ENCODE measurements around the gene HDAC4. TPM values are rescaled to one million over a fixed set of nuclear protein-coding genes. Genes with fewer than 3 reads are reported as not detected.

HDAC4 gene
- total and polyA plus RNA-seq, 2 experiments from 2014 or later = 8.1 to 41.8 TPM

GRCh38 chr2:239402666-239403065 is 1.8 kb upstream of the HDAC4 start:
- no peak overlapping the region for H3K27ac Mint-ChIP-seq

More at GRCh38 chr2:239402666-239403065, 1.8 kb upstream of the HDAC4 start:
- Histone ChIP-seq H3F3A (replicated peaks; ENCODE audit: low read depth) (no peaks in the 10 kb centered on the region), H3K4me1 (ENCODE audit: insufficient read depth) (peaks cover 20% of the 10 kb centered on the region), H3K9me2 (ENCODE audit: insufficient read depth) (no peaks in the 10 kb centered on the region), H3K79me2 (replicated peaks; ENCODE audit: insufficient read depth) (peaks cover 24% of the 10 kb centered on the region), H3K27me3 (ENCODE audit: insufficient read depth) (no peaks in the 10 kb centered on the region), H3K27ac (ENCODE audit: low read depth) (no peak overlapping the region), H2AFZ (no peak overlapping the region), H3K4me2 (peak overlapping the region; percentile 95), H3K4me3 (peak overlapping the region; percentile 95; the same call in 1 of the 2 replicates), H3K36me3 (ENCODE audit: insufficient read depth) (no peaks in the 10 kb centered on the region), H4K20me1 (replicated peaks; ENCODE audit: insufficient read depth) (peaks cover 15% of the 10 kb centered on the region)
- ATAC-seq = no peak
- Mint-ChIP-seq H3K36me3 (ENCODE audit: low read depth) (no peaks in the 10 kb centered on the region; the same call in 2 of the 3 replicates), H3K4me1 (peaks cover 35% of the 10 kb centered on the region), H3K9me3 (no peaks in the 10 kb centered on the region), H3K27me3 (ENCODE audit: insufficient read depth, low read depth, poor library complexity) (peaks cover 9% of the 10 kb centered on the region), H3K4me3 (peak overlapping the region; percentile 85)
- DNase-seq (ENCODE audit: low spot score) = no peak
- TF ChIP-seq ZNF462 (CRISPR knock-in tag; IDR thresholded peaks at IDR 0.05) (no peak), STAT1 (IDR thresholded peaks at IDR 0.05; ENCODE audit: unreplicated experiment) (no peak), POLR2AphosphoS5 (IDR thresholded peaks at IDR 0.05; ENCODE audit: low read depth) (no peak), CREB1 (CRISPR knock-in tag; IDR thresholded peaks at IDR 0.05; ENCODE audit: low read depth) (no peak), ETS1 (IDR thresholded peaks at IDR 0.05) (no peak), JUNB (IDR thresholded peaks at IDR 0.05; ENCODE audit: unreplicated experiment) (no peak), REST (IDR thresholded peaks at IDR 0.05; ENCODE audit: unreplicated experiment) (no peak), ZNF114 (CRISPR knock-in tag; IDR thresholded peaks at IDR 0.05) (no peak), EZH2phosphoT487 (IDR thresholded peaks at IDR 0.05; ENCODE audit: unreplicated experiment) (no peak), NANOG (IDR thresholded peaks at IDR 0.05; ENCODE audit: borderline replicate concordance) (no peak), CTCF (conservative IDR thresholded peaks at IDR 0.05; ENCODE audit: low read depth in 2 of 2) (no peak), EZH2 (IDR thresholded peaks at IDR 0.05; ENCODE audit: low read depth, unreplicated experiment) (no peak)

Data from GM23338 (cell line).